Osteoblast (primary cell): Measurements from ENCODE around the gene NFATC1. TPM values are rescaled to one million over a fixed set of nuclear protein-coding genes. Genes with fewer than 3 reads are reported as not detected.

Experiments
- DNase-seq: peaks from one replicate; pipeline ENCODE4 v3.0.0; 2011; ENCODE audit warnings: low spot score, mixed read lengths; ENCODE audit not compliant: insufficient read length; ENCODE audit errors: missing footprints
- H2AFZ ChIP-seq: 2 replicates; pipeline ENCODE4 v1.6.0; 2011; ENCODE audit warnings: mild to moderate bottlenecking, low read length
- H3K27ac ChIP-seq: 2 replicates; pipeline ENCODE4 v1.5.1; 2011; ENCODE audit warnings: mild to moderate bottlenecking, low read depth, low read length, moderate library complexity
- H3K27me3 ChIP-seq: 2 replicates; pipeline ENCODE4 v1.6.0; 2012; ENCODE audit warnings: mild to moderate bottlenecking, control low read depth, inconsistent platforms, low read length, moderate library complexity; ENCODE audit not compliant: insufficient read depth
- H3K36me3 ChIP-seq: 2 replicates; pipeline ENCODE4 v1.5.1; 2011; ENCODE audit warnings: mild to moderate bottlenecking, low read length, control low read depth, moderate library complexity; ENCODE audit not compliant: insufficient read depth
- H3K4me1 ChIP-seq: 2 replicates; pipeline ENCODE4 v1.5.1; 2011; ENCODE audit warnings: mild to moderate bottlenecking, low read length, control low read depth, moderate library complexity; ENCODE audit not compliant: insufficient read depth
- H3K4me2 ChIP-seq: 2 replicates; pipeline ENCODE4 v1.6.0; 2011; ENCODE audit warnings: mild to moderate bottlenecking, low read length; ENCODE audit not compliant: insufficient read depth
- H3K4me3 ChIP-seq: fragments of 200-600 bp; sonication (generic); 3 replicates; pipeline ENCODE4 v1.5.1; 2012; ENCODE audit warnings: mild to moderate bottlenecking, low read length, inconsistent platforms; ENCODE audit not compliant: insufficient read depth
- H3K79me2 ChIP-seq: 2 replicates; pipeline ENCODE4 v1.6.0; 2012; ENCODE audit warnings: mild to moderate bottlenecking, low read length, control low read depth, inconsistent platforms; ENCODE audit not compliant: insufficient read depth
- H3K9me3 ChIP-seq: 2 replicates; pipeline ENCODE4 v1.5.1; 2011; ENCODE audit warnings: low read depth, low read length, control low read depth
- H4K20me1 ChIP-seq: 2 replicates; pipeline ENCODE4 v1.6.0; 2012; ENCODE audit warnings: mild to moderate bottlenecking, low read length, control low read depth; ENCODE audit not compliant: insufficient read depth
- total RNA-seq: library from RNA; depleted of rRNA; stranded (reverse); fragments of >200 nt; gene quantifications from 2 replicates; pipeline ENCODE4 v1.2.3, GENCODE V29; 2012
- TF ChIP-seq, protein P1 (sequence below): IDR thresholded peaks from 2 replicates; pipeline ENCODE4 v1.5.1; 2011; ENCODE audit warnings: mild to moderate bottlenecking, low read depth, low read length, moderate library complexity; ENCODE audit errors: extremely low read depth

NFATC1 gene
- total RNA-seq, 1 donor, result 6.2 TPM

DNA sequence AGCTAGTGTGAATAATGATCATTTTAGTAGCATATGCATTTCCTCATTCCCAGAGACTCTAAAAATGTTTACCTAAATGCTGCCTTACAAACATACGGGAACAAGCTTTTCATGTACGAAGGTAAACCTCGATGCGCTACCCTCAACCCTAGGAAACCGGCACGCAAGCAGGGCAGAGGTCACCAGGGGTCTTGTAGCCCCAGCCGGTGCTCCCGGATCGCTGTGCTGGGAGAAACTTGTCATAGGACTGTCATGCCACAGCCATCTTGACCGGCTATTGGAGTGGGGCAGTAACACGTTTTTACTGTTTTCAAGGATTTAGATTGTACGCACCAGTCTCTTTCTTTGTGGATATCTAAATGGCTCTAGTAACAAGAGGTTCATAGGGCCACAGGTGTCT lies 34.8 kb upstream of the NFATC1 start:
- Histone ChIP-seq H3K27me3 (no peaks in the 10 kb centered on the region), H3K9me3 (no peaks in the 10 kb centered on the region), H3K36me3 (no peaks in the 10 kb centered on the region), H2AFZ (no peak overlapping the region), H3K4me3 (no peak overlapping the region), H3K79me2 (no peaks in the 10 kb centered on the region), H3K4me2 (no peak overlapping the region), H3K4me1 (peaks cover 16% of the 10 kb centered on the region), H3K27ac (no peak overlapping the region), H4K20me1 (no peaks in the 10 kb centered on the region)
- DNase-seq, result no peak
- TF ChIP-seq, protein P1, sequence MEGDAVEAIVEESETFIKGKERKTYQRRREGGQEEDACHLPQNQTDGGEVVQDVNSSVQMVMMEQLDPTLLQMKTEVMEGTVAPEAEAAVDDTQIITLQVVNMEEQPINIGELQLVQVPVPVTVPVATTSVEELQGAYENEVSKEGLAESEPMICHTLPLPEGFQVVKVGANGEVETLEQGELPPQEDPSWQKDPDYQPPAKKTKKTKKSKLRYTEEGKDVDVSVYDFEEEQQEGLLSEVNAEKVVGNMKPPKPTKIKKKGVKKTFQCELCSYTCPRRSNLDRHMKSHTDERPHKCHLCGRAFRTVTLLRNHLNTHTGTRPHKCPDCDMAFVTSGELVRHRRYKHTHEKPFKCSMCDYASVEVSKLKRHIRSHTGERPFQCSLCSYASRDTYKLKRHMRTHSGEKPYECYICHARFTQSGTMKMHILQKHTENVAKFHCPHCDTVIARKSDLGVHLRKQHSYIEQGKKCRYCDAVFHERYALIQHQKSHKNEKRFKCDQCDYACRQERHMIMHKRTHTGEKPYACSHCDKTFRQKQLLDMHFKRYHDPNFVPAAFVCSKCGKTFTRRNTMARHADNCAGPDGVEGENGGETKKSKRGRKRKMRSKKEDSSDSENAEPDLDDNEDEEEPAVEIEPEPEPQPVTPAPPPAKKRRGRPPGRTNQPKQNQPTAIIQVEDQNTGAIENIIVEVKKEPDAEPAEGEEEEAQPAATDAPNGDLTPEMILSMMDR, result no peak

DNA sequence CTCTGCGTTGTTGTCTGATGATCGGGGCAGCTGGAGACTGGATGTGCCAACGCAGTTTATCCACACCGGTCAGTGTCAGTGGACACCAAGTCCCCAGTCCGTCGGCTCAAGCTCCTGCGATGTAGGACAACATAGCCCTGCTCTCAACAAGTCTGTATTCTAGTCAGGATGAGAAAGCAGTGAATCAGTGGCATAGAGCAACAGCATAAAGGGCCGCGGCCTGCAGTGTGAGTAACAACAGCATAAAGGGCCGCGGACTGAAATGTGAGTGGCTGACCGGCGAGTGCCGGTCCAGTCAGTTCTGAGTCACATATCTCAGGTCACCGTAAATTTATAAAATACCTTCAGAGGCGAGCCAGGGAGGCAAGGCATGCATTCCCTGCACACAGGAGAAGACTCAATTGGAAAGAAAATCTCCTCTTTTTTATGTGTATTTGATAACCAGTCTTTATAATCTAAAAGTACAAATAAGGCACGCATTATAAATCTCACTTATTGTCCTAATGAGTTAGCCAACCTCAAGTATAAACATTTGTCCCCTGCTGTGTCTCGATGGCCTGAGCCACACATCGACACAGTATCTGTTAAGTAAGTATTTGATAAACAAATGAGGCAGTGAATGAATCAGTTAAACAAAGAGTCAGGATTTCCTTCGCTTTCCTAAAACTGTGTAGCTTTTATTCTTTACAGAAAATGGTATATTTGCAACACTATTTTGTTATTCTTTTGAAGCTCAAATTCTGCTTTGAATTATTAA lies 33.8 kb upstream of the NFATC1 start:
- peak; percentile 98 for DNase-seq
- Histone ChIP-seq H3K79me2 (no peaks in the 10 kb centered on the region), H3K36me3 (no peaks in the 10 kb centered on the region), H3K4me3 (no peak overlapping the region), H2AFZ (peak overlapping the region; percentile 61), H3K4me1 (peaks cover 23% of the 10 kb centered on the region), H4K20me1 (no peaks in the 10 kb centered on the region), H3K27me3 (no peaks in the 10 kb centered on the region), H3K9me3 (no peaks in the 10 kb centered on the region), H3K27ac (peak overlapping the region; percentile 56), H3K4me2 (peak overlapping the region; percentile 28)
- TF ChIP-seq, protein P1, result no peak

DNA sequence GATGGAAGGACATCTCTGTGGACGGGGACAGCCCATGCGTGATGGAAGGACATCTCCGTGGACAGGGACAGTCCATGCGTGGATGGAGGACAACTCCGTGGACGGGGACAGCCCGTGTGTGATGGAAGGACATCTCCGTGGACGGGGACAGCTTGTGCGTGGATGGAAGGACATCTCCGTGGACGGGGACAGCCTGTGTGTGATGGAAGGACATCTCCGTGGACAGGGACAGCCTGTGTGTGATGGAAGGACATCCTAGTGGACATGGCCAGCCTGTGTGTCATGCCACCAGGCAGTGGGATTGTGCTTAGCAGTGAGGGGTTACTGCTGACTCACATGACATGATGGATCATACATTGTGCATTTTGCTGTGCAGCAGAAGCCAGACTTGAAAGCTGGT lies 30.0 kb upstream of the NFATC1 start:
- no peak overlapping the region for H3K4me2 ChIP-seq
- no peak for DNase-seq
- no peaks in the 10 kb centered on the region for H3K9me3 ChIP-seq
- no peaks in the 10 kb centered on the region for H3K27me3 ChIP-seq
- H3K27ac ChIP-seq, result no peak overlapping the region
- no peak overlapping the region for H2AFZ ChIP-seq
- TF ChIP-seq, protein P1, result no peak
- peaks cover 23% of the 10 kb centered on the region for H3K4me1 ChIP-seq
- no peaks in the 10 kb centered on the region for H3K79me2 ChIP-seq
- no peaks in the 10 kb centered on the region for H3K36me3 ChIP-seq
- H3K4me3 ChIP-seq, result no peak overlapping the region
- H4K20me1 ChIP-seq, result no peaks in the 10 kb centered on the region

DNA sequence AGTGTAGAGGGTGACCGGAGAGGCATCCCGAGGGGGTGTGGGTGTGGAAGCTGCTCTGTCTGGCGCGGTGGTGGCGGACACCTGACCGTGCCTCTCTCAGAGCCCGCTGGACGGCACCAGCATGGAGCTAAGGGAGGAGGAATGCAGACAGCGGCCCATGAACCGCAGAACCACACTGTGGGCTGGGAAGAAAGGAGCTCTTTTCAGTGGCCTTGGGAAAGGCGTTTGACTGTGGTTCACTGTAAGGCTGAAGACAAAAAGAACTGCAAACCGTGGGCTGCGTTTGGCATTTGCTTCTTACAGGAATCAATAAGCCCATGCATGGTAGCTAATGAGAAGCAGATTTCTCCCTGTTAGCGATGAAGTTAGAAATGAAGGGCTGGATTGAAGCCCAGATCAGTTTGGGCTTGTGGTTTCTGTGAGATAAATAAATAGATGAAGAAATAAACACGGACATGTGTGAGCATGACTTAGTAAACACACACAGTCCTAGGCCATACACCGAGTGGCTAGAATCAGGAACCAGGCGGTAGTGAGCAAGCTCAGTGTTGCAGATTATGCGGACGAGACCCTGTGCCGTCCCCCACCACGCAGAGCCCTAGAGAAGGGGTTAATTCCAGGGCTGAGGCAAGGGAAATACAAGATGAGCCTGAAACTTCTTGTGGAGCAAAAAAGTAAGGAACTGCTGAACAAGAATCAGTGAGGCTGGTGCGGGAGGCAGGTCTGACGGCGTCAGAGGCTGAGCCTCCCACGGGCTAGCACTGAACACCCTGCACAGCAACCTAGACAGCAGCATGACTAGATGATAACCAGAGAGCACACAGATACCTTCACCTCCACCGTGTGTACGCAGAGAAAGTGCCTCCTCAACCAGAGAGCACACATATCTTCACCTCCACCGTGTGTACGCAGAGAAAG lies 29.3 kb upstream of the NFATC1 start:
- DNase-seq, result no peak
- TF ChIP-seq, protein P1, result no peak
- Histone ChIP-seq H3K4me3 (no peak overlapping the region), H3K9me3 (no peaks in the 10 kb centered on the region), H3K36me3 (no peaks in the 10 kb centered on the region), H2AFZ (no peak overlapping the region), H3K4me1 (peaks cover 22% of the 10 kb centered on the region), H4K20me1 (no peaks in the 10 kb centered on the region), H3K27me3 (no peaks in the 10 kb centered on the region), H3K4me2 (no peak overlapping the region), H3K79me2 (no peaks in the 10 kb centered on the region), H3K27ac (no peak overlapping the region)
